HG02938 (cell line): ENCODE data around the gene MAP3K6.

Source experiments
- ATAC-seq: cut with Tn5 transposase; IDR thresholded peaks from one replicate; pipeline ENCODE4 v1.9.1; 2021; ENCODE audit warnings: mild to moderate bottlenecking, moderate library complexity; ENCODE audit not compliant: unreplicated experiment

Gene MAP3K6

GRCh38 chr1:27307874-27308598, 58.7 kb downstream of the MAP3K6 start:
- no peak for ATAC-seq

DNA sequence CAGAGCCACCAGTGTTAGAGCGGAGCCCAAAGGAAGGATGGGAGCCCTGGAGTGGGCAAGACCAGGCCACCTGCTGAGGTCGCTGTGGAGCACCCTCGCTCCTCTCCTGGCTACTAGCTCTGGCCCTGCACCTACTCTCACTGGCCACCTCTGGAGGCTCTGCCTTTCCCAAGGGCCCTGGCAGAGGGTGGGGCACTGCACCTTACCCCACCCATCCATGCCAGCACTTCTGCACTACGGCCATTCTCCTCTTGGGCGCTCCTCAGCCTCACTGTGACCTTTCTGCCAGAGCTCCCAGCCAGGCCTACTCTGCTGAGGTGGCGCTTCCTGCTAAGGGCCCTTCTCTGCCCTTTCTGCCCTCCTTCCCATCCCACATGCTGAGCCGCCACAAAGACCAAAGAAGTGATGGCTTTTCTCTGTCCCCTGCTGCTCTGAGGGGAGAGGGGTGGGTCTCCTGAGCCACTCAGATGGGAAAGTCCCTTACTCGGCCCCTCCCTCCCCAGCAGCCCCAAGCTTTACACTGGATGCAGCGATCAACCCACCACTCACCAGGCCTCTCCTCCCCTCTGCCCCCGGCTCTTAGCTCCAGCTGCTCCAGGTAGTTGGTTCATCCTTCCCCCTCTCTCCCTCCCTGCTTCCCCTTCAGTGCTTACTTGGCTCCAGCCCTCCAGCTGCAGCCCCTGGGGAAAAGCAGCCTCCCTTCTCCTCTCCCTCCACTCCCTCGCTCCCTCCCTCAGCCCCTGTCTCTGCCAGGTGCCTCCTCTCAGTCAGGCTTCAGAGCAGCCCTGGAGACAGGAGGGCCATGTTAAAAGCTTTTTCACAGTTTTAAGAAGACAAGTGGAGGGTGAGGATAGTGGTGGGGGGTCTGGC, 59.6 kb downstream of the MAP3K6 start:
- ATAC-seq = no peak

- ATAC-seq = no peak
Measured at GRCh38 chr1:27306071-27306470, 60.7 kb downstream of the MAP3K6 start.
